Fibroblast of lung (primary cell): ENCODE measurements around the gene IL18RAP.

ENCODE experiments used
- CTCF ChIP-seq, 2 donors: IDR thresholded peaks in 1 of 2; conservative IDR thresholded peaks in 1 of 2; 1 replicate in 1 of 2; 2 replicates in 1 of 2; pipeline ENCODE4 v1.5.1; 2011 to 2012; ENCODE audit warnings: low read length in 2 of 2, control low read depth in 1 of 2, inconsistent platforms in 1 of 2, low read depth in 1 of 2, mild to moderate bottlenecking in 1 of 2
- EZH2 ChIP-seq: IDR thresholded peaks from 2 replicates; pipeline ENCODE4 v1.5.1; 2012; ENCODE audit warnings: low read length, control low read depth, mild to moderate bottlenecking; ENCODE audit errors: missing control alignments

- TF ChIP-seq CTCF (conservative IDR thresholded peaks at IDR 0.05 in 1 of 2, IDR thresholded peaks at IDR 0.05 in 1 of 2; ENCODE audit: low read depth in 1 of 2, low read length in 2 of 2) (no peak), EZH2 (no peak)
Measured at GRCh38 chr2:102399499-102400141, 23.3 kb upstream of the IL18RAP start.
